ENCODE measurements around the gene OR4E2. TPM values are rescaled to one million over a fixed set of nuclear protein-coding genes. Genes with fewer than 3 reads are reported as not detected.

OR4E2 gene
- total RNA-seq, 2 experiments from 2014 or later = not detected

Small RNAs within 50 kb of the gene (small RNA-seq; reads per million reads assigned to genes)
- gene AC243972.3 = not detected

Other genes starting within 250 kb of the OR4E2 start
- gene CHD8, start 197.7 kb upstream of the OR4E2 start, total RNA-seq (2014; rRNA removed; shearing (Covaris generic)) = 64.1 and 69.2 TPM in 2 replicates
- gene CHD8, start 197.7 kb upstream of the OR4E2 start, total RNA-seq (2022) = 115 and 124 TPM in 2 replicates
- gene RAB2B, start 176.9 kb upstream of the OR4E2 start, total RNA-seq (2014; rRNA removed; shearing (Covaris generic)) = 14.4 and 14.5 TPM in 2 replicates
- gene RAB2B, start 176.9 kb upstream of the OR4E2 start, total RNA-seq (2022) = 18.7 and 24.2 TPM in 2 replicates
- gene TOX4, start 176.6 kb upstream of the OR4E2 start, total RNA-seq (2014; rRNA removed; shearing (Covaris generic)) = 17.6 and 26.1 TPM in 2 replicates
- gene TOX4, start 176.6 kb upstream of the OR4E2 start, total RNA-seq (2022) = 56.2 and 65.4 TPM in 2 replicates
- 118 and 145 TPM in 2 replicates for gene METTL3, start 142.5 kb upstream of the OR4E2 start, total RNA-seq (2014; rRNA removed; shearing (Covaris generic))
- 101 and 105 TPM in 2 replicates for gene METTL3, start 142.5 kb upstream of the OR4E2 start, total RNA-seq (2022)
- gene SALL2, start 127.5 kb upstream of the OR4E2 start, total RNA-seq (2014; rRNA removed; shearing (Covaris generic)) = 7.9 and 8.2 TPM in 2 replicates
- 12.9 and 15.9 TPM in 2 replicates for gene SALL2, start 127.5 kb upstream of the OR4E2 start, total RNA-seq (2022)
- gene OR10G3, start 73.8 kb upstream of the OR4E2 start, total RNA-seq (2014; rRNA removed; shearing (Covaris generic)) = not detected in 2 replicates
- gene OR10G3, start 73.8 kb upstream of the OR4E2 start, total RNA-seq (2022) = not detected in 2 replicates
- gene OR10G2, start 18.9 kb upstream of the OR4E2 start, total RNA-seq (2014; rRNA removed; shearing (Covaris generic)) = not detected in 2 replicates
- not detected in 2 replicates for gene OR10G2, start 18.9 kb upstream of the OR4E2 start, total RNA-seq (2022)
- not detected in 2 replicates for gene OR4E1, start 20.0 kb downstream of the OR4E2 start, total RNA-seq (2014; rRNA removed; shearing (Covaris generic))
- gene OR4E1, start 20.0 kb downstream of the OR4E2 start, total RNA-seq (2022) = not detected in 2 replicates